D721Med (cell line): ENCODE measurements around the gene KCNS1.

ENCODE experiments used
- DNase-seq: peaks from one replicate; pipeline ENCODE4 v3.0.0; 2011; ENCODE audit warnings: low spot score; ENCODE audit not compliant: insufficient read length
- FAIRE-seq: peaks from 2 replicates; lab custom pipeline; 2011; peaks lifted over from hg19 to GRCh38; lab: Jason Lieb, UNC
- CTCF ChIP-seq: IDR thresholded peaks from 2 replicates; pipeline ENCODE4 v1.5.1; 2012; ENCODE audit warnings: mild to moderate bottlenecking, control low read depth; ENCODE audit not compliant: insufficient read depth; ENCODE audit errors: missing control alignments

Gene KCNS1

GRCh38 chr20:45114465-45115385 is 13.8 kb upstream of the KCNS1 start, which contains the start of gene WFDC5:
Gene WFDC5 (minus strand): TSS chr20:45115174. CDS start chr20:45115083, 91 bp downstream.
- DNase-seq (no peak), FAIRE-seq (no peak)
- TF ChIP-seq CTCF = no peak

GRCh38 chr20:45113865-45114264 is 12.9 kb upstream of the KCNS1 start:
- no peak for TF ChIP-seq CTCF
- FAIRE-seq = no peak
- no peak for DNase-seq

- no peak for DNase-seq
- FAIRE-seq = no peak
- TF ChIP-seq CTCF = no peak
Measured at GRCh38 chr20:45112754-45113153, 11.8 kb upstream of the KCNS1 start.

- DNase-seq = no peak
- TF ChIP-seq CTCF = peak; percentile 31
- no peak for FAIRE-seq
Measured at GRCh38 chr20:45111799-45112471, 11.0 kb upstream of the KCNS1 start.

GRCh38 chr20:45111285-45111684 is 10.4 kb upstream of the KCNS1 start:
- TF ChIP-seq CTCF = no peak
- DNase-seq = no peak
- no peak for FAIRE-seq

- no peak for FAIRE-seq
- no peak for DNase-seq
- no peak for TF ChIP-seq CTCF
Measured at GRCh38 chr20:45110301-45110700, 9.4 kb upstream of the KCNS1 start.
